HG03520 (cell line): Measurements from ENCODE around the gene NECTIN2.
"Not testable (repeated sequence)": the region's sequence is repeated elsewhere in the genome, so short reads cannot be mapped to it uniquely, and the experiment has no call there.

Experiments used
- ATAC-seq: cut with Tn5 transposase; IDR thresholded peaks from one replicate; pipeline ENCODE4 v1.9.1; 2021; ENCODE audit warnings: mild to moderate bottlenecking, moderate library complexity; ENCODE audit not compliant: unreplicated experiment

The NECTIN2 gene

GRCh38 chr19:44816301-44816700, 29.8 kb upstream of the NECTIN2 start:
- ATAC-seq, result no peak

GRCh38 chr19:44817725-44818465, 28.2 kb upstream of the NECTIN2 start:
- no peak for ATAC-seq

- no peak for ATAC-seq
Observed at GRCh38 chr19:44818466-44819031, 27.5 kb upstream of the NECTIN2 start.

- ATAC-seq, result no peak
Observed at GRCh38 chr19:44819246-44819832, 26.8 kb upstream of the NECTIN2 start.

GRCh38 chr19:44820648-44821609, 25.2 kb upstream of the NECTIN2 start:
- ATAC-seq, result no peak

- no peak for ATAC-seq
Observed at GRCh38 chr19:44822177-44822576, 23.9 kb upstream of the NECTIN2 start.

- no peak for ATAC-seq
Observed at GRCh38 chr19:44822670-44823372, 23.3 kb upstream of the NECTIN2 start.

- ATAC-seq, result no peak
Observed at GRCh38 chr19:44823373-44823698, 22.8 kb upstream of the NECTIN2 start.

- ATAC-seq, result no peak
Observed at GRCh38 chr19:44824761-44825160, 21.3 kb upstream of the NECTIN2 start.

GRCh38 chr19:44832875-44833274, 13.2 kb upstream of the NECTIN2 start:
- not testable (repeated sequence) for ATAC-seq

- ATAC-seq, result not testable (repeated sequence)
Observed at GRCh38 chr19:44834399-44834798, 11.7 kb upstream of the NECTIN2 start.

GRCh38 chr19:44839276-44839675, 6.8 kb upstream of the NECTIN2 start:
- no peak for ATAC-seq

- no peak for ATAC-seq
Observed at GRCh38 chr19:44840811-44841210, 5.3 kb upstream of the NECTIN2 start.

- ATAC-seq, result no peak
Observed at GRCh38 chr19:44841231-44841630, 4.9 kb upstream of the NECTIN2 start.

GRCh38 chr19:44845286-44845611, 848 bp upstream of the NECTIN2 start:
- no peak for ATAC-seq

- ATAC-seq, result no peak
Observed at GRCh38 chr19:44846455-44847143, 502 bp downstream of the NECTIN2 start.

- no peak for ATAC-seq
Observed at GRCh38 chr19:44847144-44848035, 1.3 kb downstream of the NECTIN2 start.

GRCh38 chr19:44848036-44848811, 2.1 kb downstream of the NECTIN2 start:
- ATAC-seq, result no peak
